ENCODE results near the gene GABRB1.

GABRB1 gene

DNA sequence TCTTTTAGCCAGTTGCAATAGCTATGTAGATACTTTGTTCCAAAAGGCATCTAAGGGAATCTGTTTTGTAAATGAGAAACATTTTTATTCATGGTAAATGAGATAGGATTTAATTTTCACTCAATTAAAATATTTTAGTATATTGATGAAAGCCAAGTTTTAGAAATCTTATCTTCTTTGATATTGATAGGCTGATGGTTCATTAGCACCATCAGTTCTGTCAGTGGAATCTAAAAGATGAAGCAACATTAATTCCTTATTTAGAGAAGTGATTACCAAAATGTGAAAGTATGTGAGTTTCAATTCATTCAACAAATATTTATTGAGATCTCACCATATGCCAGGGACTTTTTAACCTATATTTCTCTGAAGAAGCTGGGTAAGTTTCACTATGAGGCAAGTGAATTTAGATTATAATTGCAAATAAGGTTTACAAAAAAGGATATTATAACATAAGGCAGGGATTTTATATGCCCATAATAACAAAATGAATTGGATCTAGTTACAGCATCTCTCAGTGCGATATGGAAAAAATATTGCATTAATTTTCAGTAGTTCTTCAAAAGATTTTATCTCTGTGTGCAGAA lies 79.3 kb downstream of the GABRB1 start:
- DNase-seq (ENCODE audit: low read depth in 3 of 3, low spot score in 1 of 3), result no peak

DNA sequence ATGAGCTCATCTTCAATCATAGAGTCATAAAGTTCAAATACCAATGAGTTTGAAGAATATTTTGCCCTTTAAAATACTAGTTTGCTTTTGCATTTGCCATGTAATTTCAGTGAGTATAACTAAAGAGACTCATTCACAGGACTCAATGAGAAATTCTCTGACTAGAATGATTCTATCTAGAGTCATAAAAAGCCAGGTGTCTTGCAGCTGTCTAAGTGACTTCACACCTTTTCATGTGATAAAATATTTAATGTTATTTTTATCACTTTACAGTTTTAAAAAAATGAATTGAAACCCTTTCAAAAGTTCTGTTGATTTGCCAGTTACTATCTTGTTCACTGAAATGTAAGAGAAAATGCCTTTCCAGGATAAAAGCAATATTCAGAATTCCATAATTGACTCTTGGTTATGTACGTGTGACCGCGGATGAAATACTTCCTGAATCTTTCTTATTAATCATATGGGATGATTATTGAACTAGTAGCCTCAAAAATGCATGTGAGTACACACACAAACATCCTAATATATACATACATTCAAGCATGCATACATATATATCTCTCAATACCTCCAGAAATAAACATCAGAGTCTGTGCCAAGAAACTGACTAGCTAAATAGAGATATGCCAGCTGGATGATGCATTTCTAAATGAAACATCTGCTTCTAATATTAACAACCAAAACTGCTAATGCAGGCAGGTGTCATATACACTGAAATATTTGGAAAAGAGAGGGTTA lies 87.0 kb downstream of the GABRB1 start:
- DNase-seq (ENCODE audit: low read depth in 3 of 3, low spot score in 1 of 3), result no peak

DNA sequence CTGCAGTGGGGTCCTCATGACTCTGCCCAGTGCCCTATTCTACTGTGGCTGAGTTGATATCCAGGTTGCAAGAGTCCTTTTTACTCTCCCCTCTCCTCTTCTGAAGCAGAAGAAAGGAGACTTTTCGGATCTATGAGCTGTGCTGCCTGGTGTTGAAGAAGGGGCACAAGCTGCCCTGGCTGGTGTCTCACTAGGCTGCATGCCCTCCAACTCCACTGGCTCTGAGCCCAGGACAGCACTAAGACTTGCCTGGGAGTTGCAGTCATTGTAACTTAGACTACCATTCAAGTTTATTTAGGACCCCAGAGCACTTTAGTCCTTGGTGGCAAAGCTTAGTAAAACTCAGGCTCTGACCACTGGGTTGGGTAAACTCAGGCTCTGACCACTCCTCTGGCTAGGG lies 89.4 kb downstream of the GABRB1 start:
- no peak for DNase-seq (ENCODE audit: low read depth in 3 of 3, low spot score in 1 of 3)

DNA sequence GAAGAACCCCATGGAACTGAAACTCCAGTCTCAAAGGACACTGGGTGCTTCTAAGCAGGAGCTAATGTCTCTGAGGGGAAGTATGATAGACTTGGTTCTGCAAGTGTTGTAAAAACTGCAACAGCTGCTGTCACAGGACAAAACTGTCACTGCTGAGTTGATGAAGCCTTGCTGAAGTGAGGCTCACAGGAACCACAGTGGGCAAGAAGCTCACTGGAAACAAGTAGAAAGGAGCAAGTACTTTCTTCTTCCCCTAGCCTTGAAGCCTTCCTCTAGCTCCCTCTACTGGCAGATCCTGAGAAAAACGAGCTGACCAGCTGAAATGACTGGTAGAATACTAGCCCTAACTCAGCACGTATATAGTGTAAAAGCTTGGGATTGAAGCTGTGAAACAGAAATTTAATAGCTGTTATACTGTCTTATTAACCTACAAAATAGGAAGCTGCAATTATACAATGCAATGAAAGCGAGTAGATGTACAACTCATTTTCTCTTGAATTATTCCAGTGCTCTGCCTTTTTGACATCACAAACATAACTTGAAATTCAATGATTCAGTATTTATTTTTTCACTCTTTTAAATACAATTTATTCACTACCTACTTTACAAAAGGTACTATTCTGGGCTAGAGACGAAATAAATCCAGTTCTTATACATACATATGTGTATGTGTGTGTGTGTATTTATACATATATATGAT lies 91.4 kb downstream of the GABRB1 start:
- DNase-seq (ENCODE audit: low read depth in 3 of 3, low spot score in 1 of 3), result no peak

DNA sequence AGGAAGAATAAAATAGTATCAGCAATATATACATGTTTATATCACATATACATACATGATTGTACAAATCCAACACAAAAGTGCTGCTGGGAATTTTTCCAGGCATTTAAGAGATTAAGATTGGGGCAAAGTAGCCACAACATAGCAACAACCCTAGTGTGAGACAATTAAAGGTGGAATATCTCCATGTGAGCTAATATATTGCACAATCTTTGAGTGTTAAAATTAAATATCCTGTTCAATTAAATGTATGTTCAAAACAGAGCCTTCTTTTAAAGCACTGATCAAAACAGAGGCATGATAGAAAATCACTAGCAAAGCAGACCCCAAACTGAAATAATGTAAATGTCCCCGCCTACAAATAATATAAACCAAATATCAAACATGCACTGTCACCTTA lies 97.6 kb downstream of the GABRB1 start:
- DNase-seq (ENCODE audit: low read depth in 3 of 3, low spot score in 1 of 3), result no peak

DNA sequence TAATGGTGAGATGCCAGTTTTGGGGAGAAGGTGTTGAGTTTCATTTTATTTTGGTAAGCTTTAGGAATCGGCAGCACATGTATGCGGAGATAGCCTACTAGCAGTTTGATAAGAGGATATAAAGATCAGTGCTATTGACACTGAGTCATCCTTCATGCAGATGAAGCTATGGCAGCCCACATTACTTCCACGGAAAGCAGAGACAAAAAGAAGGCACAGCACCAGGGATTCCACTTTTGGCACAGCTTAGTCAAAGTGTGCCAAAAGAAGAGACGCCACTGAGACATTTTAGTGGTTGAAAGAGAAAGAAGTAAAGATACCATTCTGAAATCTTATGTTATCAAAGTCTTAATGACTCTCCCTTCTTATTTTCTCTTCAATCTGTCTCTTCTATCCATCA lies 103.8 kb downstream of the GABRB1 start:
- no peak for DNase-seq (ENCODE audit: low read depth in 3 of 3, low spot score in 1 of 3)

DNA sequence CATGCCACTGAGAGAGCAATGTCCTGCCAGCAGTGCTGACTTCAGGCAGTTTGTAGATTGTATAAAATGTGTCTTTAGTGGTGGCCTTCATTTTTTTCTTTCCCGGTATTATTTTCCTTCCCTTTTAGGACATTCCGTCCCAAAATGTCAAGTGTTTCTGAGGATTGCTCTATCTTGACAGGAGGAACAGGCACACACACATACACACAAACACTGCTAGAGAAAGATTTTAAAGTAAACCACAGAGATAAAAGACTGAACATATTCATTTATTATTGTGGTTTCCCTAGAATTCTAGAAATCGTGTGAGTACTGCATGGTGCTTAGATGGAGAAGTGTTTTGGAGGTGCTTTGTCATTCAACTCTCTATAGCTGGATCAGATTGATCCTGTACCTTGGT lies 111.9 kb downstream of the GABRB1 start:
- DNase-seq (ENCODE audit: low read depth in 3 of 3, low spot score in 1 of 3), result no peak

DNA sequence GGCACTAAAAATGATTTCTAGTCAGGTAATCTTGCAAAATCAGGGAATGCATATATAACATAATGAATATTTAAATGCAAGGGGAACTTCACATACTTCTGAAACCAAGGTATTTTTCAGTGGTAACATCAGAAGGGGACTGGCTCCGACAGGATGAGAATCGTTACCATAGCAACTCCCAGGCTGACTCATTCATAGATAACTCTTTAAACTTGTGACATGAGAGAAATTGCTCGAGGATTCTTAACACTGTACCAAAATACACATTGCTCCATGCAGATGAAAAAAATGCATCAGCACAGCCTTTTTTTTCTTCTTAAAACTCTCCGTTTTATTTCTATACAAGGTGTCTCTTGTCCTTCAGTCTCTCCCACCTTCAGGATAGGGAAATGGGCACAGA lies 114.3 kb downstream of the GABRB1 start:
- DNase-seq (ENCODE audit: low read depth in 3 of 3, low spot score in 1 of 3), result no peak

DNA sequence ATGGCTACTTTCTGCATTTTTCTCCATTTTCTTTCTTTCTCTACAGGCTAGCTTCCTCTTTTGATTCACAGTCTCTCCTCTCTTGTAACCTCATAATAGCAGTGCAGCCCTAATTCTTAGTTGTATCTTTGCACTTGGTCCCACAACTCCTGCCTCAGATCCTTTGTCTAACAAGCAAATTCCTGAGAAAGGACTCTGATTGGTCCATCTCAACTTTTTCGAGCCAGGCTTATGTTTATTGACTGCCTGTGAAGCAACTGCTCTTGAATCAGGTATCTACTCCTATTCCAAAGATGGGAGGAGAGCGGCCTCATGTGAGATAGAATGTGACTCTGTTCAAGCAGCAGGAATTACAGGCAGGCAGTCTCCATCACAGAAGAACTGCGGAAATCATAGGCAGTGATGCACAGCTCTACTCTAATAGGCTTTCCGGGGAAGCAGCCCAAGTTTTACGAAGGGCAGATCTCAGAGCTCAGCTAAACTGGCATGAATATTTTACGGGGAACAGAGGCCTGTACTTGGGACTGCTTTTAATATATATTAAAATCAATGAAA lies 123.5 kb downstream of the GABRB1 start:
- DNase-seq (ENCODE audit: low read depth in 3 of 3, low spot score in 1 of 3), result no peak

DNA sequence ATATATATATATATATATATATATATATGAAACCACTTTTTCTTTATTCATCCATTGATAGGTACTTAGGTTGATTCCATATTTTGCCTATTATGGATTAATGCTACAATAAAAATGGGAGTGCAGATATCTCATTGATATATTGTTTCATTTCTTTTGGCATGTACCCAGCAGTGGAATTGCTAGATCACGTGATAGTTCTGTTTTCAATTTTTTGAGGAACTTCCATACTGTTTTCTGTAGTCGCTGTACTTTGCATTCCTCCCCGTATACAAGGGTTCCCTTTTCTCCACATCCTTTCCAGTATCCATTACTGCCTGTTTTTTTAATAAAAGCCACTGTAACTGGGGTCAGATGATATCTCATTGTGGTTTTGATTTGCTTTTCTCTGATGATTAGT lies 124.6 kb downstream of the GABRB1 start:
- no peak for DNase-seq (ENCODE audit: low read depth in 3 of 3, low spot score in 1 of 3)

DNA sequence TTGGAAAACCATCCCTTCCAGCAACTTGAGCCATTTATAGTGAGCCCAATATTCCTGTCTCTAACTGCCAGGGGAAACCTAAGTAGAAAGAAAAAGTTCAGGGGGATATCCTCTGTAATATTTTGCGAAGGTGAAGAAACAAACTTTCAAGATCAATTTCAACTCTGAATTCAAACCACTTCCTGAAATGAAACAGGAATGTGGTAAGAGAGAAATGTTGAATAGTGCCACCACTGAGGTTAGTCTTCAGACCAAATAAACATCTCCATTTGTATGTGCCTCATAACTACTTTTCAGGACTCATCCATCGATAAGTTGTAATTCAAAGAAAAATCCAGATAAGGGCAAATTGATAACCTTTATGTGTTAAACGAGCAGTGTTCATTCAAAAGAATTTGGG lies 128.7 kb downstream of the GABRB1 start:
- DNase-seq (ENCODE audit: low read depth in 3 of 3, low spot score in 1 of 3), result no peak

DNA sequence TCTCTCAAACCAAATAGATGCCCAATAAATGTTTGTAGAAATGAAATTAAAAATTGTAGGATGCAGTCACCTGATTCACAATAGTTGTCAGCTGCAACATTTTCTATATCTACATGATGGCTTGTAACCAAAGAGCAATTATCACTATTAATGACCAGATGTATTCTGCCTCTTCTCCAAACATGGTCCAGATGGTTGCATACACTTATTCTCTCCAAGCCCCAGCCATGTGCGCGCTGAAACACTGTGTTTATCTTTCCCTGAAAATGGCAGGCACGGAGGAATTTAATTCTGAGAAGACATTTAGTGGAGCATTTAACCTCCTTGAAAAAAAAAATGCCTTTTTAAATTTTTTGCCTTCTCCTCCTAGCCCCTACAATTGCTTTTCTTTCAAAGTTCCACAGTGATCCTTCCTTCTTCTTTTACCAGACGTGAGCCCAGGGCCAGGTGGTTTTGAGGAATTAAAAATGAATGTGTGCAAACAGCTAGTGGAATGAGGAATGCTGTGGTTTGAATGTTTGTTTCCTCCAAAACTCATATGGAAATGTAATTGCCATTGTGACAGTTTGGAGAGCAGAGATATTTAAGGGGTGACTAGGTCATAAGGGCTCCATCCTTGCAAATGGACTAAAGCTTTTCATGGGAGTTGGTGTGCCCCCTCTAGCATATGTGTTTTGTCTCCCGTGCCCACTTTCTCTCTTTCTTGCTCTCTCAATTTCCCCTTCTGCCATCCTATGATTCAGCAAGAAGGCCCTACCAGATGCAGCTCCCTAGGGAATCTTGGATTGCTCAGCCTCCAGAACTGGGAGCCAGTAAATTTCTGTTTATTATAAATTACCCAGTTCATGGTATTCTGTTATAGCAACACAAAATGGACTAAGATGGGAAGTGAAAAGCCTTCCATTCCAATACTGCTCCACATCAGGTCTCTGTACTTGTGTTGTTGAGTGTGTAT lies 136.0 kb downstream of the GABRB1 start:
- DNase-seq (ENCODE audit: low read depth in 3 of 3, low spot score in 1 of 3), result no peak

DNA sequence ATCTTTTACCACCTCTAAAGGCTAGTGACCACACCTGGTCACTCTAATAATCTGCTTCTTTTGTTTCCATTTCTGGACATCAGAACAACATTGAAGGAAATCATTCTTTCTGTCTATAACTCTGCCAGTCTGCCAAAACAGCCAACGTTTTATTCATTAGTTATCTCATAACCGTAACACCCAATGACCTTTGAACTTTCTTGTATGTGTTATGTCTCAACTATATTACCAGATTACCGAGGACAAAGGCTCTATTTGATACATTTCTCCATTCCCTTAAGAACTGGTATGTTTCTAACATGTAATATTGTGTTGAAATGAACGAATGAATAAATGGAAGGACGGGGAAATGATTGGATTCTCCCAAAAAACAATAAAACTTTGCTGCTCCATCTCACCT lies 152.7 kb downstream of the GABRB1 start:
- no peak for DNase-seq (ENCODE audit: low read depth in 3 of 3, low spot score in 1 of 3)

DNA sequence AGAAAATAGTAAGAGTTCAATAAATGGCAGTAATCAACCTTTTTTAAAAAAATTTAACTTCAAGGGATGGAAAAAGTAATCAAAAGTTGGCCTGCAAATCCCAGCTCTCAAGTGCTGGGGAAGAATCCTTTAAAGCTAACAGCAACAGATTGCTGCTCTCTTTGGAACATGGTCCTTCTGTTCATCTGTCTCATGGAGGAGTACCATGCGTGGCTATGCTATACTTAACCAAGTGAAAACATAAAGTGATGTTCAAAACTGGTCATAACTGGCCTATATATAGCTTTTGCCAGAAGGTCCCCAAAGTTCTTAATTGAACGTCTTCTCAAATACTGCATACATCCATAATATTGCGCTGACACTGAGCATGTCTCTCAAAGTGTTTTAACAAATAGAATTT lies 154.4 kb downstream of the GABRB1 start:
- DNase-seq (ENCODE audit: low read depth in 3 of 3, low spot score in 1 of 3), result no peak

DNA sequence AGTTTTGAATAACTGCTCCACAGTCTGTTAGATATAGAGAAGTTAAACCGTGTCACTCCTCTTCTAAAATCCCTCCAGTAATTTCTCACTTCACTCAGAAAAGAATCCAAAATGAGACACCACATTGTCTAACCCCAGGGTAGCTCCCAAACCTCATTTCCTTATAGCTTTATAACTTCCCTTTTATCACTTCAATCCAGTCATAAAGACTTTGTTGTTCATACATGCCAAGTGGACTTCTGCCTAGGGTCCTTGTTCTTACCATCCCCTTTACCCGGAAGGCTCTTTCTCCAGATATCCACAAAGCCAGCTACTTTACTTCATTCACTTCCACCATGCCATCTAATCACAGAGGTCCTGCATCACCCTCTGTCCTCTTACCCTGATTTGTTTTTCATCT lies 156.2 kb downstream of the GABRB1 start:
- DNase-seq (ENCODE audit: low read depth in 3 of 3, low spot score in 1 of 3), result no peak

DNA sequence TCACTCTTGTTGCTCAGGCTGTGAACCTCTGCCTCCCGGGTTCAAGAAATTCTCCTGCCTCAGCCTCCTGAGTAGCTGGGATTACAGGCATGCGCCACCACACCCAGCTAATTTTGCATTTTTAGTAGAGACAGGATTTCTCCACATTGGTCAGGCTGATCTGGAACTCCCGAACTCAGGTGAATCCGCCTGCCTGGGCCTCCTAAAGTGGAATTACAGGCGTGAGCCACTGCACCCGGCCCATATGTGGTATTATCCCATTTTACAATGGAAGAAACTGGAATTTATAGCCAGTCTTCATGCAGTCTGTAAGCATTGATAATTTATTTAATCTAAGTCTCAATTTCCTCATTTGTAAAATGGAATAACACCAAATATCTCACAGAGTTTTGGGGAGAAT lies 161.8 kb downstream of the GABRB1 start:
- no peak for DNase-seq (ENCODE audit: low read depth in 3 of 3, low spot score in 1 of 3)

DNA sequence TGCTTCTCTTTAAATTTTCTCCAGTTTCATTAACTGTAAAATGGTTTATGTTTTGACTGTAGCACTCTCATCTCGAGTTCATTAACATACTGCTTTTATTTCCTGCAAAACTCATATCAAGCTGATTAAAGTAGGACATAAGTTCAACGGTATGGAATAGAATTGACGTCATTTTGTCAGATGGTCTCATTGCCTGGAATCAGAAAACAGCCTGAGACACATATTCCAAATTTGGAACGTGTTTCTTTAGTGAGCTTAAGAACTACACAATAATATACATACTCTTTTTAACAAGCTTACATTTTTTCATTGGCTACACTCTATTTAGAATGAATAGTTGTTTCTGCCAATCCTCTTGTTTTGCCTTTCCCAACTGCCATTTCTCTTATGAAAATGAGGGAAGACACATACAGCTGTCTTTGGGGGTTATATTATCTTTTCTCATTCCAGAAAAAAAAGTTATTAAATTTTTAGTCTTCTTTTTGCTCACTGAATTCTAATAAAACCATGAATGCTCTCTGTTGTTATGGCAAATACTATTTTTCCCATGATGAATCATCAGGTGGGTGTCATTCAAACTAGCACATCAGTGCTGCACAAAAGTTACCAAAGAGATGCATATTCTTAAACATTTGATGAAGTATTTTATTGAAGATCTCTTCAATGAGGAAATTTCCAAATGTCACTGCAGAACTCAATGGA lies 162.8 kb downstream of the GABRB1 start:
- DNase-seq (ENCODE audit: low read depth in 3 of 3, low spot score in 1 of 3), result no peak

DNA sequence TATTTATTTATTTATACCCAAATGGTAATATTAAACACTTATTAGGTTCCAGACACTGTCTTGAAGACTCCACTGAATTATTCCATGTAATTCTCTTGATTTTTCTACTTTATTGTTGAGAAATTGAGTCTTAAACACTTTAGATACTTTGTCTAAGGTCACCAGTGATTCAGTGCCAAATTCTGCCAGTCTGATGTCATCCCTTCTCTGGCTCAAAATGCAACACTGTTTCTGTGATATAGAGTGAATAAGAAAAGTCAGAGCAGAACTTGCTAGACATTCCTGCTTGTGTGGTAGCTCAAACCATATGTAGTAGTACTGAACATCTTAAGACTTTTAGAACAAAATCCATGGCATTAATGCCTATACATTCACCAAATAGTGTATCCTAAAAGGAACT lies 164.3 kb downstream of the GABRB1 start:
- DNase-seq (ENCODE audit: low read depth in 3 of 3, low spot score in 1 of 3), result no peak

DNA sequence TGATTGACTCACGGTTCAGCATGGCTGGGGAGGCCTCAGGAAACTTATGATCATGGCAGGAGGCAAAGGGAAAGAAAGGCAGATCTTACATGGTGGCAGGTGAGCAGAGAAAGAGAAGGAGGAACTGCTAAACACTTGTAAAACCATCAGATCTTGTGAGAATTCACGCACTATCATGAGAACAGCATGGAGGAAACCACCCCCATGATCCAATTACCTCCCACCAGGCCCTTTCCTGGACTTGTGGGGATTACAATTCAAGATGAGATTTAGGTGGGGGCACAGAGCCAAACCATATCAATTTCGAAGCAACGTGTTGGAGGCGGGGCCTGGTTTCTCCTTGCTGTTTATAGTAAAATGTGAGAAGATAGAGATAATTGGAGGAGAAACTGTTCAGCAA lies 167.4 kb downstream of the GABRB1 start:
- no peak for DNase-seq (ENCODE audit: low read depth in 3 of 3, low spot score in 1 of 3)

DNA sequence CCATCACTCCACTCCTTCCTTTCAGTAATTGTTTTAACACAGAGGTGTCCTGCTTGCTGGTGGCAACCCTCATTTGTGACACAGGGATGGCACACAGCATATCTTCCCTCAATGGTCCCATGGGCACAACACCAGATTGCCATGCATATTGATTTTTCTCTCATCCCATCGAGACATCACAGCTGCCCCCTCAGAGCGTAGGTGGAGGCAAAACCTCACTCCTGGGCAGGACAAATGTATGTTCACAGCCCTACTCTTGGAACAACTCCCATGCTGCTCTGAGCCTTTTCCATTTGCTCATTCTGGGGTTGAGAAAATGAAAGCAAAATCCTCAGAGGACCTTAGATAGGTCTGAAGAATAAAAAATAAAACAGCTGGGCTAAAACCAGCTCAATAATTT lies 172.2 kb downstream of the GABRB1 start:
- no peak for DNase-seq (ENCODE audit: low read depth in 3 of 3, low spot score in 1 of 3)

DNA sequence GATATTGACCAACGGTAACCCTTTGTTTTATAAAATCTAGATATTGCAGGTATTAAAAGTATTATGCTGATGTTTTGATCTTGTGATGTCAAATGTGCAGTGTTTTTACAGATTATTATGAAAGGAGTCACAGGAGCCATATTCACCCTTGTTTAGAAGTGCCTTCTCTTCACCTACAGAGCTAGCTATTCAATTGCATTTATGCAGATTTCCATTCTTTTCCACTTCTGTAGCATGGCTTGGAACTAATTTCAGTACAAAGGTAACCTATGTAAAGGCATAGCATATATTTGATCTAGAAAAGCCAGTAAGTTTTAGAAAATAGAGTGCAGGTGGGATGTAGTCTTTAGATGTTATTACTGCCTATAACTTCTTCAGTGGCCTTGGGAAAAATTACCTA lies 176.2 kb downstream of the GABRB1 start:
- no peak for DNase-seq (ENCODE audit: low read depth in 3 of 3, low spot score in 1 of 3)
